GM21515 (cell line): ENCODE measurements around the gene TNFRSF8.

Source experiments
- ATAC-seq: cut with Tn5 transposase; IDR thresholded peaks from one replicate; pipeline ENCODE4 v1.9.1; 2021; ENCODE audit not compliant: unreplicated experiment

Gene TNFRSF8

DNA sequence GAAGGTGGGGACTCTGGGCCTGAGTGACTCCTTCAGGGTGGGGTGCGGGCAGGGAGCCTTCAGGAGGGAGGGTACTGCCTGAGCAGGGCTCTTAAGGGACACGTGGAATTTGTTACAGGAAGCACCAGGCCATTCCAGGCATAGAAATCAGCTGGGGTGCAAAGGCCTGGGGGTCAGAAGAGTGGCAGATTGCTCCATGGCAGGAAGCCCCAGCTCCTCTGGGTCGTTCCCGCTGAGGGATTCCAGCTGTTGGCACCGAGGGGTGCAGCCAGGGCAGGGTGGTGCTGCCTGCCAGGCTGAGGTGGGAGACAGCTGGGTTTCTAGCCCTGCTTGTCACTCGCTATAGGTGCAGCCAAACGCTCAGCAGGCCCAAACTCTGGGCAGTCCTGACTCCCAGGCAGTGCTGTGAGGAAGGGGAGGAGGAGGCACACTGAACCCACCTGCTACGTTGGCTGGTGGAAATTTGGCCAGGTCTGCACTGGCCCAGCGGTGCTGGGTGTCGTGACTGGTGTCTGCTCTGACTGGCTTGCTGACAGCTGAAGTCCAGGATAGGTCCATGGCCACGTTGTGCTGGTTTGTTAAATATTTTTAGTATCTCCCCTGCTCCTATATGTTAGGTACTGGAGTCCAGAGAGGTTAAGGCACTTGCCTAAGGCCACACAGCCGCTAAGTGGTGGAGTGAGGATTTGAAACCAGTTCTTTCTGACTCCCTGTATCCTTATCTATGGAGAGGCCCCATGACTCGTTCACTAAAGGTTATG, 123.0 kb downstream of the TNFRSF8 start:
- no peak for ATAC-seq

DNA sequence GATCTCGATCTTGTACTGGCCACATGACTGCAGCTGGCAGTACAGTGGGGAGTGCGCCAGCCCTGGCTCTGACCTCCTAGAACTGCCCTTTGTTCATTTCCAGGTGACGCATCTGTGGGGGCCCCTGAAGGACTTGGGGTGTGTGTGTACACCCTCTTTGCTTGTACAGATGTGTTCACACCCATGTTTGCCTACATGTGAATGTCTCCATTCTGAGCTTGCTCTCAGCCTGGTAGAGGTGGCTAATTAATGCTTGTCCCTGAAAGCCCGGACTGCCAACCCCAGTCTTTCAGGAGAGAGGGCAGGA, 123.5 kb downstream of the TNFRSF8 start:
- ATAC-seq = no peak

DNA sequence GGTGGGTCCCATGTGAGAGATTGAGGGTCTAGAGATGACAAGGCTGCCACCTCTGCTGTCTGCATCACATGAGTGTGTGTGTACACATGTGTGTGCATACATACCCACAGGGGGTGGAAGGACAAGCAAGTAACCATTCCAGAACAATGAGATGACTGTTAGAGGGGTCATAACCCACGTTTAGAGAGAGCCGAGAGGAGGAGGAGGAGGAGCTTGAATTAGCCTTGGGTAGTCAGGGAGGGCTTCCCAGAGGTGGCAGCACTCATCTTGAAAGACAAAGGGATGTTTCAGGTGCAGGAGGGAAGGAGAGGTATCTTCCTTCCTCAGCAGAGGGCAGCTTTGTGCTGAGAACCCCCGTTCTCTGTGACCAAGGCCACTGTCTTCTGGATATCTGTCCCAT, 125.0 kb downstream of the TNFRSF8 start:
- no peak for ATAC-seq

DNA sequence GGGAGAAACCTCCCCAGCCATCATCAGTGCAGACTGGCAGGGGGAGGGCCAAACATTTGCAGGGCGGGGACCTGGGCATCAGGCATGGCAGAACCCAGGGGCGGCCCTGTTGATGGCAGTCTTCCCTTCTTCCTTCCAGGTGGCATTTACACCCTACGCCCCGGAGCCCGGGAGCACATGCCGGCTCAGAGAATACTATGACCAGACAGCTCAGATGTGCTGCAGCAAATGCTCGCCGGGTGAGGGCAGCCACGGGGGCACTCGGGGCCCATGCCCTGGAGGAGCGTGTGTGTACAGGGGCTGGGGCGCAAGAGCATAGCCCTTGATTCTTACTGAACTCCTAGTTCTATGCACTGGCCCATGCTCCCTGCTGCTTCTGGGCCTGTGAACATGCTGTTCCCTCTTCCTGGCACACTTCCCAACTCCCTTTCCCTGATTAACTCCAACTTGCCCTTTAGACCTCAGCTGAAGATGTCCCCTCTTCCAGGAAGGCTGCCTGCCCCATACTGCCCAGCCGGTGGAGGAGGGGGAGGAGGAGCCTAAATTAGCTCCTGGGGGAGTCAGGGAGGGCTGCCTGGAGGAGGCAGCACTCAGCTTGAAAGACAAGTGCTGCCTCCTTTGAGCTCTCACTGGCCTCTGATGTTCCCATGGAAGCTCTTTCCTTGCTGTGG, 125.7 kb downstream of the TNFRSF8 start:
- no peak for ATAC-seq

DNA sequence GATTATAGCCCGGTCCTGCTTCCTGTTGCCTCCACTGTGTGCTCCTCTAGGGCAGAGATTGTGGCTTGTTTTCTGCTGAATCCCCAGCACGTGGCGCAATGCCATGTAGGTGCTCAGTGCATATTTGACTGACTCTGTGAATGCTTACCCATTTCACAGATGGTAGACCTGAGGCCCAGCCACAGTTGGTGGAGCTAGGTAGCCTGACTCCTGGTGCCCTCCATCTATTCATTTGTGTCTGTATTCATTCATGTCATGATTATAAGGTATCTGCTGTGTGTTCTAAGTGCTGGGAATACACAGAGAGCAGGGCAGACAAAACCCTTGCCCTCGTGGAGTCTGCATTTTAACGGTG, 126.2 kb downstream of the TNFRSF8 start:
- ATAC-seq = no peak

DNA sequence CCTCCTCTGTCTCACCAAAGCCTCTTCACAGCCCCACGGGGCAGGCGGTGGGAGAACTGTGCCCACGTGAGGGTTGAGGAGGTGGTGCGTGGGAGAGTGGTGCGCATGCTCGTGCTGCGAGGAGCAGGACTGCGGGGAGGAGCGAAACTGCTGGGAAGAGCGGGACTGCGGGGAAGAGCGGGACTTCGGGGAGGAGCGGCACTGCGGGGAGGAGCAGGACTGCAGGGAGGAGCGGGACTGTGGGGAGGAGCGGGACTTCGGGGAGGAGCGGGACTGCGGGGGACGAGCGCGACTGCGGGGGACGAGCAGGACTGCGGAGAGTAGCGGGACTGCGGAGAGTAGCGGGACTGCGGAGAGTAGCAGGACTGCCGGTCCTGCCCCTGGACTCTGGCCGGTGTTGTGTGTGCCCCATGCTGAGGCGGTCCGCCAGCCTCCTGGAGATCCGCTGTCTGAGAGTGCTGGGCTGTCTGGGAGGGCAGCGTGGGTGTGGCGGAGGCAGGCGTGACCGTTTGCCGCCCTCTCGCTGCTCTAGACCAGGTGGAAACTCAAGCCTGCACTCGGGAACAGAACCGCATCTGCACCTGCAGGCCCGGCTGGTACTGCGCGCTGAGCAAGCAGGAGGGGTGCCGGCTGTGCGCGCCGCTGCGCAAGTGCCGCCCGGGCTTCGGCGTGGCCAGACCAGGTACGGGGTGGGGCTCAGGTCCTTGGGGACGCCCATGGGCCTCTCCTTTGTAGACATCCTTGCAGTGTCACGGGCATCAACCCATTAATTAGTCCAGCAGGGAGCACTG, 128.3 kb downstream of the TNFRSF8 start:
- no peak for ATAC-seq
